ENCODE measurements around the gene TMEM9.
"Not testable (repeated sequence)": the region's sequence is repeated elsewhere in the genome, so short reads cannot be mapped to it uniquely, and the experiment has no call there.

TMEM9 gene

GRCh38 chr1:201172999-201173610 is 18.8 kb upstream of the TMEM9 start:
- peak; percentile 62 for DNase-seq

- DNase-seq: no peak
Observed at GRCh38 chr1:201172326-201172725, 18.1 kb upstream of the TMEM9 start.

GRCh38 chr1:201171063-201172036 is 17.1 kb upstream of the TMEM9 start:
- no peak for DNase-seq

GRCh38 chr1:201170533-201171062 is 16.3 kb upstream of the TMEM9 start:
- no peak for DNase-seq

GRCh38 chr1:201169971-201170532 is 15.8 kb upstream of the TMEM9 start:
- no peak for DNase-seq

GRCh38 chr1:201169203-201169602 is 14.9 kb upstream of the TMEM9 start:
- DNase-seq: no peak

- DNase-seq: no peak
Observed at GRCh38 chr1:201167041-201167991, 13.0 kb upstream of the TMEM9 start.

GRCh38 chr1:201164645-201165044 is 10.4 kb upstream of the TMEM9 start:
- no peak for DNase-seq

- DNase-seq: no peak
Observed at GRCh38 chr1:201163707-201164106, 9.4 kb upstream of the TMEM9 start.

- not testable (repeated sequence) for DNase-seq
Observed at GRCh38 chr1:201163036-201163435, 8.8 kb upstream of the TMEM9 start.

GRCh38 chr1:201157949-201158348 is 3.7 kb upstream of the TMEM9 start:
- DNase-seq: no peak

- DNase-seq: no peak
Observed at GRCh38 chr1:201156819-201157218, 2.5 kb upstream of the TMEM9 start.

- DNase-seq: no peak
Observed at GRCh38 chr1:201156346-201156745, 2.1 kb upstream of the TMEM9 start.

- no peak for DNase-seq
Observed at GRCh38 chr1:201155354-201155753, 1.1 kb upstream of the TMEM9 start.

GRCh38 chr1:201153474-201154388 is 543 bp downstream of the TMEM9 start:
- DNase-seq: no peak

- DNase-seq: no peak
Observed at GRCh38 chr1:201149400-201149799, 4.9 kb downstream of the TMEM9 start.

GRCh38 chr1:201147396-201148015 is 6.8 kb downstream of the TMEM9 start:
- no peak for DNase-seq

GRCh38 chr1:201146626-201147390 is 7.5 kb downstream of the TMEM9 start:
- no peak for DNase-seq

GRCh38 chr1:201145816-201146215 is 8.5 kb downstream of the TMEM9 start:
- no peak for DNase-seq

- no peak for DNase-seq
Observed at GRCh38 chr1:201145132-201145531, 9.1 kb downstream of the TMEM9 start.

Measured in SIG-M5 (cell line).